Measurements from ENCODE around the gene CARD9.

DNA sequence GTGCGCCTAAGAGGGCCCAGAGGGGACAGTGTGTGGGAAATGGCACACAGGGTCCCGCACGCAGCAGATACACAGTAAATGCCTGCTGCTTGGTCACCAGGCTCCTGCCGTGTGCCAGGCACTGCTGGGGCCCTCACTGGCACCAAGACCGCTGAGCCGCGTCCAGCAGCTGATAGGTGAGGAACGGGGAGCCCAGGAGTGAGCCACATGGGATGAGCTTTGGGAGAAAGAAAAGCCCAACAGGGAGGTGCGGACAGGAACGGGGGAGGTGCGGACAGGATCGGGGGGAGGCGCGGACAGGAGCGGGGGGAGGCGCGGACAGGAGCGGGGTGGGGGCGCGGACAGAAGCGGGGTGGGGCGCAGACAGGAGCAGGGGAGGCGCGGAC, 29.6 kb downstream of the CARD9 start:
- TF ChIP-seq, protein P1, sequence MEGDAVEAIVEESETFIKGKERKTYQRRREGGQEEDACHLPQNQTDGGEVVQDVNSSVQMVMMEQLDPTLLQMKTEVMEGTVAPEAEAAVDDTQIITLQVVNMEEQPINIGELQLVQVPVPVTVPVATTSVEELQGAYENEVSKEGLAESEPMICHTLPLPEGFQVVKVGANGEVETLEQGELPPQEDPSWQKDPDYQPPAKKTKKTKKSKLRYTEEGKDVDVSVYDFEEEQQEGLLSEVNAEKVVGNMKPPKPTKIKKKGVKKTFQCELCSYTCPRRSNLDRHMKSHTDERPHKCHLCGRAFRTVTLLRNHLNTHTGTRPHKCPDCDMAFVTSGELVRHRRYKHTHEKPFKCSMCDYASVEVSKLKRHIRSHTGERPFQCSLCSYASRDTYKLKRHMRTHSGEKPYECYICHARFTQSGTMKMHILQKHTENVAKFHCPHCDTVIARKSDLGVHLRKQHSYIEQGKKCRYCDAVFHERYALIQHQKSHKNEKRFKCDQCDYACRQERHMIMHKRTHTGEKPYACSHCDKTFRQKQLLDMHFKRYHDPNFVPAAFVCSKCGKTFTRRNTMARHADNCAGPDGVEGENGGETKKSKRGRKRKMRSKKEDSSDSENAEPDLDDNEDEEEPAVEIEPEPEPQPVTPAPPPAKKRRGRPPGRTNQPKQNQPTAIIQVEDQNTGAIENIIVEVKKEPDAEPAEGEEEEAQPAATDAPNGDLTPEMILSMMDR (IDR thresholded peaks at IDR 0.05), result no peak
- TF ChIP-seq EZH2 (IDR thresholded peaks at IDR 0.05), result no peak

Measured in neural progenitor cell (in vitro differentiated cells).